Upper lobe of right lung (tissue), 1 donor: ENCODE data around the gene ANKRD42. TPM values are rescaled to one million over a fixed set of nuclear protein-coding genes. Genes with fewer than 3 reads are reported as not detected.

Experiments
- ATAC-seq: fragments of 200-7000 bp; cut with Tn5 transposase; one replicate; pipeline ENCODE4 v1.9.1; 2020; ENCODE audit warnings: mild to moderate bottlenecking, moderate library complexity
- DNase-seq: peaks from one replicate; pipeline ENCODE4 v3.0.0-alpha.2; 2020
- H3K27ac ChIP-seq: fragments of 200-600 bp; one replicate; pipeline ENCODE4 v1.8.0; 2022
- H3K27me3 ChIP-seq: fragments of 200-600 bp; one replicate; pipeline ENCODE4 v1.8.0; 2022; ENCODE audit warnings: mild to moderate bottlenecking
- H3K36me3 ChIP-seq: fragments of 200-600 bp; one replicate; pipeline ENCODE4 v1.8.0; 2022
- H3K4me1 ChIP-seq: fragments of 200-600 bp; one replicate; pipeline ENCODE4 v1.8.0; 2022
- H3K4me3 ChIP-seq: fragments of 200-600 bp; one replicate; pipeline ENCODE4 v1.8.0; 2022; ENCODE audit warnings: mild to moderate bottlenecking
- H3K9me3 ChIP-seq: fragments of 200-600 bp; one replicate; pipeline ENCODE4 v1.8.0; 2022
- intact Hi-C: fragments of 100-400 bp; cut with DNase I; formaldehyde crosslinking; loops from one replicate; pipeline ENCODE4 v1.11.0; 2022
- total RNA-seq: library from RNA; stranded (reverse); fragmentation: NEBNext Ultra II Directional; extraction: Animal tissue kit (Norgen Biotek cat#: 25700); gene quantifications from one replicate; pipeline ENCODE4 v1.2.1, GENCODE V29; 2021
- TF ChIP-seq, protein P1 (sequence below): fragments of 200-600 bp; IDR thresholded peaks from one replicate; pipeline ENCODE4 v1.8.0; 2022; ENCODE audit warnings: antibody characterized with exemption
- donor health status: DM: no; HTN: yes; CAD: no; lungs with severe emphysema.

The ANKRD42 gene
- total RNA-seq, 1 donor from 2014 or later: 13.0 TPM

- intact Hi-C loops: loop anchor here (10.0 kb wide), 1 partner anchor 345 kb away; the partner anchor contains the start of genes DDIAS and PRCP
- ATAC-seq (peak; percentile 69), DNase-seq (no peak)
- Histone ChIP-seq H3K36me3 (no peaks in the 10 kb centered on the region), H3K4me3 (no peak overlapping the region), H3K9me3 (no peaks in the 10 kb centered on the region), H3K4me1 (no peaks in the 10 kb centered on the region), H3K27me3 (no peaks in the 10 kb centered on the region), H3K27ac (no peak overlapping the region)
- TF ChIP-seq, protein P1, sequence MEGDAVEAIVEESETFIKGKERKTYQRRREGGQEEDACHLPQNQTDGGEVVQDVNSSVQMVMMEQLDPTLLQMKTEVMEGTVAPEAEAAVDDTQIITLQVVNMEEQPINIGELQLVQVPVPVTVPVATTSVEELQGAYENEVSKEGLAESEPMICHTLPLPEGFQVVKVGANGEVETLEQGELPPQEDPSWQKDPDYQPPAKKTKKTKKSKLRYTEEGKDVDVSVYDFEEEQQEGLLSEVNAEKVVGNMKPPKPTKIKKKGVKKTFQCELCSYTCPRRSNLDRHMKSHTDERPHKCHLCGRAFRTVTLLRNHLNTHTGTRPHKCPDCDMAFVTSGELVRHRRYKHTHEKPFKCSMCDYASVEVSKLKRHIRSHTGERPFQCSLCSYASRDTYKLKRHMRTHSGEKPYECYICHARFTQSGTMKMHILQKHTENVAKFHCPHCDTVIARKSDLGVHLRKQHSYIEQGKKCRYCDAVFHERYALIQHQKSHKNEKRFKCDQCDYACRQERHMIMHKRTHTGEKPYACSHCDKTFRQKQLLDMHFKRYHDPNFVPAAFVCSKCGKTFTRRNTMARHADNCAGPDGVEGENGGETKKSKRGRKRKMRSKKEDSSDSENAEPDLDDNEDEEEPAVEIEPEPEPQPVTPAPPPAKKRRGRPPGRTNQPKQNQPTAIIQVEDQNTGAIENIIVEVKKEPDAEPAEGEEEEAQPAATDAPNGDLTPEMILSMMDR: peak; percentile 71
Measured at GRCh38 chr11:83249972-83250593, 56.6 kb downstream of the ANKRD42 start.

DNA sequence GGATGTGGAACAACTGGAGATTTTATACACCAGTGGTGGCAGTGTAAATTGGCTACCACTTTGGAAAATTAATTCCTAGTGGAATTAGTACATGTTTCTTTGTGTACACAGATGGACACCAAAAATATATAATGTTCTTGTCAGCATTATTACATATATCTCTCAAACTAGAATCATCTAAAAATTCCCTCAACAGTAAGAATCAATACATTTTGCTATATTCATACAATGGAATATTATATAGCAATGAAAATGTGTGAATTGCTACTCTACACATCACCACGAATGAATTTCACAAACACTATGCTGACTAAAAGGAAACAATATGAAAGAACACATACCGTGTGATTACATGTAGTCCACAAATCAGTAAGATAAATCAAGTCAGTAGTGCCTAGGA, 58.8 kb downstream of the ANKRD42 start:
- no peak for DNase-seq
- Histone ChIP-seq H3K4me1 (no peaks in the 10 kb centered on the region), H3K4me3 (no peak overlapping the region), H3K27ac (no peak overlapping the region), H3K36me3 (peaks cover 1% of the 10 kb centered on the region), H3K27me3 (no peaks in the 10 kb centered on the region), H3K9me3 (no peaks in the 10 kb centered on the region)
- intact Hi-C loops: no loop called here
- no peak for ATAC-seq
- TF ChIP-seq, protein P1: no peak

DNA sequence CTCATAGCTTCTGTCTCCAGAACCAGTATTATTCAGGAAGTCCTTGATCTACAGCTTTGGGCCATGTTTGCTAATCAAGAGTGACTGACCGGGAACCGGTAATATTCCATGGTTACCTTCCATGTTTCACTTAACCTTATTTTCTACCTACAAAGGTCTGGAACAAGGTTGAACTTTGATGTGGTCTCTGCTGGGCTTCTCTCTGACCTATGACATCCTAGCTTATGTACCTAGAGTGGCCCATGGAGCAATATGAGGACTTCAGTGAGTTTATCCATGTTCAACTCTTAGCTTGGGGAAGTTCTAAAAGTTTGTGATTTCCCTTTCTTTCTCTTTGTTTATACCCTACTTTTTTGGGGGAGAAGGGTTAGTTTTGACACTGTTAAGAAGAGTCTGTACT, 59.4 kb downstream of the ANKRD42 start:
- ATAC-seq: no peak
- Histone ChIP-seq H3K27me3 (no peaks in the 10 kb centered on the region), H3K4me3 (no peak overlapping the region), H3K9me3 (no peaks in the 10 kb centered on the region), H3K4me1 (no peaks in the 10 kb centered on the region), H3K36me3 (peaks cover 8% of the 10 kb centered on the region), H3K27ac (no peak overlapping the region)
- no peak for DNase-seq
- TF ChIP-seq, protein P1: no peak
- intact Hi-C loops: no loop called here

DNA sequence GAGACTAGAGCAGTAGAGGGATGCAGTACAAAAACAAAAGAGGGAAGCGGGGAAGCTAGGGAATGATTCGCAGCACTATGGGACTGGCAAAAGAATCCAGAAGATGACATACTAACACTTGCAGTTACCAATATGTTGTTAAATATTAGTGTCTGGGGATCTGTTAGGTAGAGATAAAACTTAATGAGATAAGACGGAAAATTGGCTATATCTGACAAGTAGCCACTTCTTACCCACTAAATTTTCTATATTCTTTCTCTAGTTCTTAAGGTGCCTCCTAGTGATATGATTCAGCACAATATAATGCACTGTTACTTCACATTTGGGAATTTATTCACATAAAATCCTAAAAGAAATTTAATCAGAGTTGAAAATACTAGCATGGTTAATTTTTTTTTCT, 61.9 kb downstream of the ANKRD42 start:
- Histone ChIP-seq H3K9me3 (no peaks in the 10 kb centered on the region), H3K36me3 (peaks cover 32% of the 10 kb centered on the region), H3K27me3 (no peaks in the 10 kb centered on the region), H3K4me1 (no peaks in the 10 kb centered on the region), H3K27ac (no peak overlapping the region), H3K4me3 (no peak overlapping the region)
- intact Hi-C loops: no loop called here
- DNase-seq: no peak
- TF ChIP-seq, protein P1: no peak
- no peak for ATAC-seq

- Histone ChIP-seq H3K27ac (no peak overlapping the region), H3K4me1 (no peaks in the 10 kb centered on the region), H3K36me3 (peaks cover 46% of the 10 kb centered on the region), H3K4me3 (no peak overlapping the region), H3K9me3 (no peaks in the 10 kb centered on the region), H3K27me3 (no peaks in the 10 kb centered on the region)
- TF ChIP-seq, protein P1: no peak
- no peak for DNase-seq
- intact Hi-C loops: no loop called here
- ATAC-seq: no peak
Measured at GRCh38 chr11:83256602-83257340, 63.3 kb downstream of the ANKRD42 start.
